GM20431 (cell line): ENCODE results near the gene CRLF2.
"Not testable (repeated sequence)": the region's sequence is repeated elsewhere in the genome, so short reads cannot be mapped to it uniquely, and the experiment has no call there.

Experiments
- in situ Hi-C: fragments of 300-500 bp; cut with MseI, MboI; formaldehyde crosslinking; loops from one replicate; pipeline ENCODE4 v1.15.0; 2020; ENCODE audit warnings: low sequenced_read_pairs; ENCODE audit not compliant: unreplicated experiment

The CRLF2 gene

GRCh38 chrX:1212532-1212931 lies at the start of gene CRLF2:
TSS of gene CRLF2 (minus strand) at chrX:1212649. CDS start at chrX:1212634, 15 bp downstream.
- in situ Hi-C loops, result no loop called here

- in situ Hi-C loops, result not testable (repeated sequence)
These were observed 49.3 kb upstream of the CRLF2 start for GRCh38 chrX:1261771-1262170.

- in situ Hi-C loops, result no loop called here
These were observed 48.8 kb upstream of the CRLF2 start for GRCh38 chrX:1261285-1261684.

GRCh38 chrX:1252861-1253260 lies 40.4 kb upstream of the CRLF2 start:
- in situ Hi-C loops, result no loop called here

GRCh38 chrX:1249101-1249887 lies 36.8 kb upstream of the CRLF2 start:
- in situ Hi-C loops, result no loop called here

GRCh38 chrX:1248331-1249061 lies 36.0 kb upstream of the CRLF2 start:
- in situ Hi-C loops, result no loop called here

- in situ Hi-C loops, result no loop called here
These were observed 34.4 kb upstream of the CRLF2 start for GRCh38 chrX:1246816-1247215.

GRCh38 chrX:1244164-1245076 lies 32.0 kb upstream of the CRLF2 start:
- in situ Hi-C loops, result no loop called here

- in situ Hi-C loops, result no loop called here
These were observed 30.5 kb upstream of the CRLF2 start for GRCh38 chrX:1242891-1243402.

GRCh38 chrX:1240551-1240950 lies 28.1 kb upstream of the CRLF2 start:
- in situ Hi-C loops, result not testable (repeated sequence)

GRCh38 chrX:1239681-1240142 lies 27.3 kb upstream of the CRLF2 start:
- in situ Hi-C loops, result no loop called here

- in situ Hi-C loops, result no loop called here
These were observed 19.5 kb upstream of the CRLF2 start for GRCh38 chrX:1231850-1232465.

- in situ Hi-C loops, result not testable (repeated sequence)
These were observed 15.7 kb upstream of the CRLF2 start for GRCh38 chrX:1228101-1228500.

GRCh38 chrX:1226249-1226648 lies 13.8 kb upstream of the CRLF2 start:
- in situ Hi-C loops, result no loop called here

- in situ Hi-C loops, result no loop called here
These were observed 12.5 kb upstream of the CRLF2 start for GRCh38 chrX:1224954-1225353.

GRCh38 chrX:1223242-1223600 lies 10.8 kb upstream of the CRLF2 start:
- in situ Hi-C loops, result no loop called here

GRCh38 chrX:1222531-1223241 lies 10.2 kb upstream of the CRLF2 start:
- in situ Hi-C loops, result no loop called here

- in situ Hi-C loops, result no loop called here
These were observed 8.9 kb upstream of the CRLF2 start for GRCh38 chrX:1221296-1221845.

- in situ Hi-C loops, result no loop called here
These were observed 5.8 kb upstream of the CRLF2 start for GRCh38 chrX:1218286-1218685.
